Endodermal cell (in vitro differentiated cells): ENCODE results near the gene TMED4. TPM values are rescaled to one million over a fixed set of nuclear protein-coding genes. Genes with fewer than 3 reads are reported as not detected.

Experiments used
- DNase-seq: peaks from one replicate; pipeline ENCODE4 v3.0.0-alpha.2; 2017
- H3K27ac ChIP-seq: 2 replicates; pipeline ENCODE4 v1.5.1; 2013; ENCODE audit warnings: mild to moderate bottlenecking, low read depth, low read length, moderate library complexity
- H3K27me3 ChIP-seq: 2 replicates; pipeline ENCODE4 v1.6.1; 2013; ENCODE audit warnings: mild to moderate bottlenecking, low read length, moderate library complexity; ENCODE audit not compliant: insufficient read depth, control insufficient read depth, poor library complexity, severe bottlenecking
- H3K36me3 ChIP-seq: 2 replicates; pipeline ENCODE4 v1.7.0; 2013; ENCODE audit warnings: mild to moderate bottlenecking, low read length, moderate library complexity; ENCODE audit not compliant: control insufficient read depth, insufficient read depth
- H3K4me1 ChIP-seq: one replicate; pipeline ENCODE4 v1.7.0; 2013; ENCODE audit warnings: low read length; ENCODE audit not compliant: control insufficient read depth, insufficient read depth
- H3K4me3 ChIP-seq: 2 replicates; pipeline ENCODE4 v1.5.1; 2013; ENCODE audit warnings: mild to moderate bottlenecking, low read length, moderate library complexity
- H3K9ac ChIP-seq: 2 replicates; pipeline ENCODE4 v1.6.1; 2013; ENCODE audit warnings: mild to moderate bottlenecking, low read length, moderate library complexity; ENCODE audit not compliant: poor library complexity, severe bottlenecking; ENCODE audit errors: extremely low read depth
- H3K9me3 ChIP-seq: 2 replicates; pipeline ENCODE4 v1.6.1; 2013; ENCODE audit warnings: mild to moderate bottlenecking, low read length, moderate library complexity; ENCODE audit not compliant: control insufficient read depth
- H3K27ac Mint-ChIP-seq: 2 replicates; pipeline ENCODE4 v1.8.0; 2020; ENCODE audit warnings: mixed read lengths
- H3K27me3 Mint-ChIP-seq: 2 replicates; pipeline ENCODE4 v1.8.0; 2021; ENCODE audit warnings: mild to moderate bottlenecking, mixed read lengths; ENCODE audit not compliant: insufficient read depth
- H3K36me3 Mint-ChIP-seq: 2 replicates; pipeline ENCODE4 v1.8.0; 2020; ENCODE audit warnings: low read depth, mixed read lengths
- H3K4me1 Mint-ChIP-seq: 2 replicates; pipeline ENCODE4 v1.8.0; 2020; ENCODE audit warnings: mixed read lengths
- H3K4me3 Mint-ChIP-seq: 2 replicates; pipeline ENCODE4 v1.8.0; 2020; ENCODE audit warnings: mild to moderate bottlenecking, moderate library complexity, mixed read lengths
- H3K9me3 Mint-ChIP-seq: 2 replicates; pipeline ENCODE4 v1.8.0; 2020; ENCODE audit warnings: mild to moderate bottlenecking, mixed read lengths
- WGBS, 2 experiments: methylation state at CpG; one replicate each; pipeline versions ENCODE4 v1.1.5 to v1.1.7; 2013; ENCODE audit warnings: missing lambda C conversion rate in 2 of 2, mixed read lengths in 1 of 2; ENCODE audit not compliant: insufficient coverage in 1 of 2, insufficient read length in 1 of 2; 5-methylcytosine and 5-hydroxymethylcytosine counted together
- total RNA-seq, 2 donors: library from RNA; stranded (reverse); fragmentation: NEBNext Ultra II Directional in 1 of 2; extraction: Animal tissue kit (Norgen Biotek cat#: 25700) in 1 of 2; gene quantifications; 2 replicates in 1 of 2; 3 replicates in 1 of 2; pipeline ENCODE4 v1.2.1, GENCODE V29; 2021
- TF ChIP-seq, protein P1 (sequence below): fragments of 200-600 bp; sonication (generic); conservative IDR thresholded peaks from 2 replicates; pipeline ENCODE4 v1.5.0; 2021; ENCODE audit warnings: antibody characterized with exemption, mild to moderate bottlenecking

Gene TMED4
- total RNA-seq, 2 donors from 2014 or later, result 75.4 to 109 TPM

DNA sequence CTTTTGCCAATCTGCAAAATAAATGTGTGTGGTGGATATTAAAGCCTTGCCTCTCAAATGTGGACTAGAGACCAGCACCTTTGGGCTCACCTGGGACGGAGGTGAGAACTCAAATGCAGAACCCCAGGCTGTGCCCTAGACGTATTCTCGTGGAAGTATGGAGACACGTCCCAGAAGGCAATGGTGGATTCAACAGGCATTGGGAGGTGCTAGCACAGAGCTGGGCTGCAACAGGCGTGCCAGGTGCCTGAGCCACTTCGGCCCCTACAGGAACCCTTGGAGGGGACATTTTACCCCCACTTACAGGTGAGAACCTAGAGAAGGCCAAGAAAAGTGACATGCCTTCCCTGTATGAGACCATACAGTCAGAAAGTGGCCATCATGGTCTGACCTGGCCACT lies 20.6 kb downstream of the TMED4 start:
- Histone ChIP-seq H3K27me3 (no peaks in the 10 kb centered on the region), H3K4me3 (no peak overlapping the region), H3K9ac (no peak overlapping the region), H3K27ac (no peak overlapping the region), H3K4me1 (peaks cover 2% of the 10 kb centered on the region), H3K9me3 (no peaks in the 10 kb centered on the region), H3K36me3 (peaks cover 26% of the 10 kb centered on the region)
- whole genome bisulfite sequencing, 2 experiments, result 91 to 97% methylated on average over 5 to 6 of the region's 6 CpGs
- Mint-ChIP-seq H3K9me3 (peaks cover 4% of the 10 kb centered on the region), H3K27ac (no peak overlapping the region), H3K36me3 (peaks cover 26% of the 10 kb centered on the region), H3K27me3 (peaks cover 8% of the 10 kb centered on the region), H3K4me1 (peaks cover 3% of the 10 kb centered on the region), H3K4me3 (no peak overlapping the region)
- DNase-seq, result peak; percentile 38
- TF ChIP-seq, protein P1, sequence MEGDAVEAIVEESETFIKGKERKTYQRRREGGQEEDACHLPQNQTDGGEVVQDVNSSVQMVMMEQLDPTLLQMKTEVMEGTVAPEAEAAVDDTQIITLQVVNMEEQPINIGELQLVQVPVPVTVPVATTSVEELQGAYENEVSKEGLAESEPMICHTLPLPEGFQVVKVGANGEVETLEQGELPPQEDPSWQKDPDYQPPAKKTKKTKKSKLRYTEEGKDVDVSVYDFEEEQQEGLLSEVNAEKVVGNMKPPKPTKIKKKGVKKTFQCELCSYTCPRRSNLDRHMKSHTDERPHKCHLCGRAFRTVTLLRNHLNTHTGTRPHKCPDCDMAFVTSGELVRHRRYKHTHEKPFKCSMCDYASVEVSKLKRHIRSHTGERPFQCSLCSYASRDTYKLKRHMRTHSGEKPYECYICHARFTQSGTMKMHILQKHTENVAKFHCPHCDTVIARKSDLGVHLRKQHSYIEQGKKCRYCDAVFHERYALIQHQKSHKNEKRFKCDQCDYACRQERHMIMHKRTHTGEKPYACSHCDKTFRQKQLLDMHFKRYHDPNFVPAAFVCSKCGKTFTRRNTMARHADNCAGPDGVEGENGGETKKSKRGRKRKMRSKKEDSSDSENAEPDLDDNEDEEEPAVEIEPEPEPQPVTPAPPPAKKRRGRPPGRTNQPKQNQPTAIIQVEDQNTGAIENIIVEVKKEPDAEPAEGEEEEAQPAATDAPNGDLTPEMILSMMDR, result no peak

DNA sequence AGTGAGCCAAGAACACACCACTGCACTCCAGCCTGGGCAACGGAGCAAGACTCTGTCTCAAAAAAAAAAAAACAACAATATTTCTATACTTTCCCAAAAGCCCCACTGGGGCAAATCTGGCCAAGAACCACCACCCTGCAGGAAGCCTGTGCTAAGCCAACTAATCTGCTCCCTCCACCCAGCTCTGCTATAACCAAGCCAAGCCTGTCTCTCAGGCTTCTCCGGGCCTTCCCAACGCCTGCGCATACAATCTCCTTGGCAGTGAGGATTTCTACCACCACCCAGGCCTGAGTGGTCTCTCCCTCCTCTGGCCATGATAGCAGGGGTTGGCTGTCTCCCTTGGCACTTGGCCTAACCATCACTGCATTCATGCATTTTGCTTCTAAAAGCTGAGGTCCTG lies 22.5 kb downstream of the TMED4 start:
- H3K9me3 Mint-ChIP-seq, result peaks cover 4% of the 10 kb centered on the region
- H3K9me3 ChIP-seq, result no peaks in the 10 kb centered on the region
- peaks cover 8% of the 10 kb centered on the region for H3K27me3 Mint-ChIP-seq
- peaks cover 13% of the 10 kb centered on the region for H3K36me3 ChIP-seq
- H3K4me1 ChIP-seq, result peaks cover 2% of the 10 kb centered on the region
- H3K4me1 Mint-ChIP-seq, result peaks cover 3% of the 10 kb centered on the region
- peaks cover 13% of the 10 kb centered on the region for H3K36me3 Mint-ChIP-seq
- no peak overlapping the region for H3K27ac ChIP-seq
- TF ChIP-seq, protein P1, result no peak
- no peak overlapping the region for H3K9ac ChIP-seq
- WGBS, 2 experiments, result 90 to 95% methylated on average over 3 to 4 of the region's 4 CpGs
- peak; percentile 36 for DNase-seq
- no peaks in the 10 kb centered on the region for H3K27me3 ChIP-seq
- H3K27ac Mint-ChIP-seq, result no peak overlapping the region
- H3K4me3 ChIP-seq, result no peak overlapping the region
- no peak overlapping the region for H3K4me3 Mint-ChIP-seq

DNA sequence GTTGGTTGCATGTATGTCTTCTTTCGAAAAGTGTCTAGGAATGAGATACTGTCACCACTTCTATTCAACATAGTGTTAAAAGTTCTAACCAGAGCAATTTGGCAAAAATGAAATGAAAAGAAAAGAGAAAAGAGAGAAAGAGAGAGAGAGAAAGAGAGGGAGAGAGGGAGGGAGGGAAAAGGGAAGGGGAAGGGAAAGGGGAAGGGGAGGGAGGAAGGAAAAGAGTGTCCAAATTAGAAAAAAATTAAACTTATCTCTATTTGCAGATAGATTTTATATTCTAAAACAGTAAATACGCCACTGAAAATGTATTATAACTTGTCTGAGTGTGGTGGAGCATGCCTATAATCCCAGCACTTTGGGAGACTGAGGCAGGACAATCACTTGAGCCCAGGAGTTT lies 24.5 kb downstream of the TMED4 start:
- Mint-ChIP-seq H3K36me3 (no peaks in the 10 kb centered on the region), H3K27ac (no peak overlapping the region), H3K4me1 (peaks cover 3% of the 10 kb centered on the region)

More for the DNA sequence above, 24.5 kb downstream of the TMED4 start:
- Histone ChIP-seq H3K9me3 (no peaks in the 10 kb centered on the region), H3K27me3 (no peaks in the 10 kb centered on the region), H3K9ac (no peak overlapping the region), H3K27ac (no peak overlapping the region), H3K36me3 (no peaks in the 10 kb centered on the region), H3K4me1 (peaks cover 2% of the 10 kb centered on the region), H3K4me3 (no peak overlapping the region)
- DNase-seq, result no peak
- Mint-ChIP-seq H3K27me3 (peaks cover 8% of the 10 kb centered on the region), H3K9me3 (peaks cover 4% of the 10 kb centered on the region), H3K4me3 (no peak overlapping the region)
- TF ChIP-seq, protein P1, result no peak
- WGBS, 2 experiments, result 100% methylated on average over 2 of the region's 2 CpGs; no CpG with 5 or more reads in 1 of the 2 experiments
